Measurements from ENCODE around the gene CISD3.
A peak's percentile ranks its signal among the peaks of the same experiment; 100 is the strongest.

CISD3 gene

DNA sequence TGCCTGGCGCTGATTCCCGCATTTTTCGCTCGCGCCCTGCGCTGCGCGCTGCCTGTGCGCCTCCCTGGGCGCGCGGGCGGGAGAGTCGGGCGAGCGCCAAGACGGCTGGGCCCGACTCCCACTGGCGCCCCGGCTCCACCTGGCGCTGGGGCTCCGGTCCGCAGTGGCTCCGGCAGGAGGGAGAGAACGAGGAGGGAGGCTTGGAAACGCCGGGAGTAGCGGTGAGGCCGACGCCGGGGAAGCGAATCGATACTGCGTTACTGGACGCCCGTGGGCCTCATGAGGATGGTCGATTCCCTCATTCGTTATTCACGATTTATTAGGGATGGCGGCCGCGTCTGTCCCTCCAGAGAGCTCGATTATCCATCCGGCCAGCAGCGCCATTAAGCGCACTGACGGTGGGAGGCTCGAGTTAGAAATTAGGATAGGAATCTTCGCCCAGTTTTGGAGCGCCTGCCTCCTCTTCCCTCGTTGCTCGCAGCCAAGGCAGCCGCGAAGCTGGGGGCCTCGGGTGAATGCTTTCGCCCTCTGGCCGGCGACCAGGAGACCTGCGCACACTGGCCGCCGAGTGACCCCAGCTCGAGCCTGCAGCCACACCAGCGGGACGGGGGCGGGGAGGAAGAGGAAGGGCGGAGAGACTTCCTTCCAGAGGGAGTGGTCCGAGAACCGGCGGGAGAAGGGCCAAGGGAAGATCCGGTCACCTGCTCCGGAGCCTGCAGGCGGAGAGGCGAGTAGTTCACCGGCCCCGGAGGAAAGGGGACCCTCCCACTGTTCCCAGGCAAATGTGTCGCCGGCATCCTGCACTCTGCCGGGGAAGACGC lies 19.3 kb downstream of the CISD3 start:
- intact Hi-C loops (cut with DNase I), result loop anchor here (5.0 kb wide), 1 partner anchor 48 kb away; the partner anchor contains the start of gene PIP4K2B
- peak in 23 of 42 donors; percentile 28 to 69 (median 49) for DNase-seq

DNA sequence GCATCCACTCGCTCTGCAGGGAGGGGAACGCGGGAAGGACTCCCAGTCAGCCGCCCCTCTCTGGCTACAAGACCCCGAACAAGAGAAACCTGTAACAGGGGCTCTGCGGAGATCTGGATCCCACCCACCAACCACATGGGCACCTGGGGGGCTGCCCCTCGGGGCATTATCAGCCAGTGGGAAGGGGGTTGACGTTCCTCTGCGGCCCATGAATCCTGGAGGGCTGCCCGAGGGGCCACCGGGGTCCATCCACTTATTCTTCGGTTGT lies 19.8 kb downstream of the CISD3 start:
- DNase-seq, result no peak
- intact Hi-C loops (cut with DNase I), result no loop called here

DNA sequence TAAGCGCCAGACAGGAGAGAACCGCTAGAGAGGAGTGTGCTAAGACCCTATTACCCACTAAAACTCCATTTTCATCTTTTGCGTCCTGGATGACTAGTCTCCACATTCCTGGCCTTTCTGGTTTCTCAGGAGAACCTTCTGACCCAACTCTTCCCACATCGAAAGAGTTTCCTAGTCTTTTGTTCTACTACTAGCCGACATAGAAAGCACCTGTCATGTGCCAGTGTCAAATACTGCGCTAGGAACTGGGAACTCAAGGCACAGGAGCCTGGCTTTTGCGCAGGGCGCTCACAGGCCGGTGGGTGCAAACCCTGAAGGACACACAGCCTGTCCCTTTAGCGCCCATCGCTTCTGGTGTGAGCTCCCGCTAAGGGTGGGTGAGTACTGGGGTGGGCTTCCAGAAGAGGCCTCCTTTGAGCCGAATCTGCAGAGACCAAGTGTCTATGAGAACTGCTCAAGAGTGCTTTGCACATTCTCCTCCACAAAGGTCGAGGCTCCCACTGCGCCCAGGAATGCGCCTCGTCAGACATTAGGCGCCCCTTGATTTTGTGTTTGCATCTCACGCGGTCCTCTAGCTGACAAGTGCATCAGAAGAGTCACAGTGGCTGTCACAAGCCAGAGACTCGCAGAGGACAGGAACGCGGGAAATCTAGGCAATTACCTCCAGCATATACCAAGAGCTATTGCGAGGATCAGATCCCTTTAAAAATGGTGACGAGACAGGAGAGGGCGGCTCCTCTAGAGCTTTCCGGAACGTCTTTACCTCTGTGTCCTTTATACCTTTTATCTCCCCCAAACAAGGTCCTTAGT lies 20.4 kb downstream of the CISD3 start:
- peak in 6 of 42 donors; percentile 33 to 71 (median 49) for DNase-seq
- intact Hi-C loops (cut with DNase I), result no loop called here

DNA sequence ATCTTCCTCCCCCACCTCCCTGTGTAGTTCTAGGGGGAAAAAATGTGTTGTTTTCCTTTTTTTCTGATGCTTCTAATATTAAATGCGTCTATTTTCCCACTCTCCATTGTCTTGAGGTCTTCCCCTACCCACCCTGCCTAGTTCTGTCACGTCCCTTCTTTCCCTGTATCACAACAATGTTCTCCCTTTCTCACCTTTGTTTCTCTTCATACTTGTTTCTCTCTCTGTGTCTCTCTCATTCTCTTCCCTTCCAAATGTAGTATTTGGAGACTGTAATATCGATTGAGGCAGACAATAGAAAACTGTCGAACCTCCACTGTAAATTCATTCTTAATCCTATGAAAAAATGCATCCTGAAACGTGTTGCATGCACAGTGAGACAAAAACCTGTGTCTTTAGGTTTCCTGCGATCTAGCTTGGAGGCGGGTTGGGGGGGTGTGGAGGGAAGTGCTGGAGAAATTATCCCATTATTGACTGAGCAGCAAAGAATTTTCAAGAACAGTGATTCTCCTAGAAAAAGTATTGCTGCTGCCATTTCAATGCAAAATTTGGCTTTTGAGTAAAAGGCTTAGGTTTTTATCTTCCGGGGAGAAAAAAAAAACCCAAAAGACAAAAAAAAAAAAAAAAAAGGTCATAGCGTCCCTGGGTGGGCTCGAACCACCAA lies 21.1 kb downstream of the CISD3 start:
- intact Hi-C loops (cut with DNase I), result no loop called here
- peak in 2 of 42 donors; percentile 38 to 45 for DNase-seq

DNA sequence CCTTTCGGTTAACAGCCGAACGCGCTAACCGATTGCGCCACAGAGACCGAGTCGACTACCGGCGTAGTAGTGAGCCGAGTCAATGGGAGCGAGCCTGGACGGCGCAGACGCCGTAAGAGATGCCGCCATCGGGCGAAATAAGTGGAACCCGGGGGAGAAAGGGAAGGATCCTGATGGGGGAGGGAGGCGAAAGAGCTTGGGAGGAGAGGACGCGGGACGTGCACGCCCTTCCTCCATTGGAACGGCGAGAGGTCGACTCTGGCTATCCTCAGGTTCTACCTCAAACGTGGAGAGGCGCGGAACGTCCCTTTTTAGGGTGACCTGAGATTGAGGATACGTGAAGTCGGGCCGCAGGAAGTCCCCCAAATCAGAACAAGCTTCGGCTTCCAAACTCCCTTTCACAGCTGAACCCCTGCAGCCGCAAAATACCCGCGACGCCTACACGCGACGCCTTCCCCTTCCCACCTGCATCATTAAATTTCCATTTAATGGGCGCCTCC lies 21.7 kb downstream of the CISD3 start:
- peak; percentile 61 to 94 (median 85) for DNase-seq
- intact Hi-C loops (cut with DNase I), result no loop called here

DNA sequence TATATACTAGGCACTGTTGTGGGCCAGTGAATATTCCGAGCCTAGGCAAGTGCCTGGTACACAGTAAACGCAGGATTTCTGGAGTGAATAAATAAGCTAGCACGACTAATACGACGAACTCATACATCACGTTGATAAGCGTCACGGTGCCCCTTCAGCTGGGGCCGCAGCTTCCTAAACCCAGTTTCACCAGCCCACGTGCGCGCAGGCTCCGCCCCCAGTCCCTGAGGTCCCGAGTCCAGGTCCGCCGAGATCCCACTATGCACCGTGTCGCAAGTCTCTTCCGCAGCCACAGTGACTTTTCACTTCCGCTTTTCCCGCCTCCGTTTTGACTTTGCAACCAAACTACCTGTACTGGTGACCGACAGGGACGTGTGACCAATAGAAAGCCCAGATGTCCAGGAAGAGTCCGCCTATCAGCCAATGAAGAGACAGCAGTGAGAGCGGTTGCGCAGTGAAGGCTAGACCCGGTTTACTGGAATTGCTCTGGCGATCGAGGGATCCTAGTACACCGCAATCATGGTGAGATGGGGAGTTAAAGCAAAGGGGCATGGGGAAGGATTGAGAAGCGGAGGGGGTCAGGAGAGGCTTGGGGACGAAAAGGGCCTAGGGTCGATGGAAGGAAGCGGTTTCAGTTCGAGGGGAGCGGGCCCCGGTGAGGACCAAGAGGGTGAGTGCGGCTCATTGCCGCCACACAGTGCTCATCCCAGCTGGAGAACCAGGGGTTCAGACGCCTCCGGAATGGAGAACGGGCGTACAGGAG lies 22.3 kb downstream of the CISD3 start, which contains the start of gene PSMB3:
TSS of gene PSMB3 (plus strand) at position 434 of the 763 bp plus-strand sequence. CDS start at position 520, 86 bp downstream.
- DNase-seq, result peak; percentile 93 to 100 (median 99)
- intact Hi-C loops (cut with DNase I), result no loop called here

DNA sequence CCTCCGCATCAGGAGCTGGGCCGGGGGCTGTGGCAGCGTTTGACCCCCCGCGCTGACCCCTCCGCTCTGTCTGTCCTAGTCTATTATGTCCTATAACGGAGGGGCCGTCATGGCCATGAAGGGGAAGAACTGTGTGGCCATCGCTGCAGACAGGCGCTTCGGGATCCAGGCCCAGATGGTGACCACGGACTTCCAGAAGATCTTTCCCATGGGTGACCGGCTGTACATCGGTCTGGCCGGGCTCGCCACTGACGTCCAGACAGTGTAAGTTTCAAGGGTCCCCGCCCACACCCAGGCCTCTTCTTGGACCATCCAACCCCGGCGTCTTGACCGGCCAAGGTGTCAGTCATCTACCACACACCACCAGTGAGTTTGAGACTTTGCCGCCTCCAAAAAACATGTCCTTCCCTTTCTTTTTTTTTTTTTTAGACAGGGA lies 22.9 kb downstream of the CISD3 start:
- intact Hi-C loops (cut with DNase I), result no loop called here
- DNase-seq, result no peak

DNA sequence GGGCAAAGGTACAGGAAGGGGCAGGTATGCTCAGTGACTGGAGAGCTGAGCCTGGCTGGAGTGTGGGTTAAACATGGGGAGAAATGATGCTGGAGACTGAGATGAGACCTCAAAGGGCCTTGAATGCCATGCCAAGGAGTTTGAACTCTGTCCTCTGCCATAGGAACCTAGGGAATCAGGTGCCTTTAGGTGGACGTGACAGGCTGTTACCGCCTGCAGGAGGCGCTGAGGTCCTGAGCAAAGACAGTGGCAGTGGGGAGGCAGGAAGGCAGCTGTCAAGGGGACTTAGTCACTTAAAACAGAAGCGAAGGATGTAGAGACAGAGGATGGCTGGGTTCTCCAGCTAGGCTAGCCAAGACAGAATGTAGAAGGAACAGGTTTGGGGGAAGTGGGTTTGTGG lies 31.5 kb downstream of the CISD3 start:
- intact Hi-C loops (cut with DNase I), result no loop called here
- no peak for DNase-seq

DNA sequence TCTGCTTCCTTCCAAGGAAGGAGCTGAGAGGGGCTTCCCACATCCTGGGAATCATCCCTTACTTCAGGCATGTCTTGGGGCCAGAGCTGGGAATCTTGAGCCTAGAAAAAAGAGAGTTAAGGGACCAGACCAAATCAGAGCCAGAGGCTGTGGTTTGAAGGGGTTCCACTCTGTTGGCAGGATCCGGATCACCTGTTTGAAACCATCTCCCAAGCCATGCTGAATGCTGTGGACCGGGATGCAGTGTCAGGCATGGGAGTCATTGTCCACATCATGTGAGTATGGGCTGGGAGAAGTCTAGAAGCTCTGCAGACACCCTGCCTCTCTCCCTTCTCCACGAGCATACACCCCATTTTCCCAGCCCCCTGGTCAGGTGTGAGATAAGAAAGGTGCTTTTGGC lies 32.1 kb downstream of the CISD3 start:
- intact Hi-C loops (cut with DNase I), result no loop called here

DNA sequence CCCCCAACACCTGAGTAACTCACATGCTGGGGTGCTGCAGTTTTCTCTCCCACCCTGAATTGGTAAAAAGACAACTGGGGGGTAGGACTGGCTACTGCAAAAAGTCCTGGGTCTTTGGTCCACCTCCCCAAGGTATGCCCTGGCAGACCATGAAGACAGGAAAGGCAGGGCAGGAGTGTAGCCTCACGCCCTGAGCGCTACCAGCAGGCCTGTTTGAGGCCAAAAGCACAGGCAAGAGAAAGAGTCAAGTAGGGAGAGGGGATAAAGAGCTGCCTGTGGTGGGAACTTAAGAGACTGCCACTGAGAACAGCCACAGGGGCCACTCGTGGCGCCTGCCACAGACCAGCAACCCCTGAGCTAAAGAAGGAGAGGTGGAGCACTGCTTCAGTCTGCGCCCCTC lies 36.2 kb downstream of the CISD3 start:
- DNase-seq, result no peak
- intact Hi-C loops (cut with DNase I), result no loop called here

More for the DNA sequence above, 32.1 kb downstream of the CISD3 start:
- DNase-seq, result no peak

DNA sequence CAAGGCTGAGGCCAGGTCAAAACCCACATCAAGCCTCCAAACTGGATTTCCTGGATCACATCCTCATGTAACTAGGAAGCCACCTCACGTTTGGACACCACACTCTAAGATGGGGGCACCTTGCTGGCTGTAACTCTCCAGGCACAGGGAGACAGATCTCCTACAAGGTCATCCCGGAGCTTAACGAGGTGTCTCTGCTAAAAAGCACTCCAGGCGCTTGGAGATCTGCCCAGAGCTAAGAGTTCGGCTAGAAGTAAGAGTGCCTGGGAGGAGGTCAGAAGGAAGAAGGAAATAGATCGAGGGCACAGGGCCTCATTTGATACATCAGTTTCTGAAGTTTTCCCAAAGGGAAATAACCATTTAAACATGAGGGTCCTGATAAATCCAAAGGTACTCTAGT lies 38.3 kb downstream of the CISD3 start:
- intact Hi-C loops (cut with DNase I), result no loop called here
- DNase-seq, result no peak

DNA sequence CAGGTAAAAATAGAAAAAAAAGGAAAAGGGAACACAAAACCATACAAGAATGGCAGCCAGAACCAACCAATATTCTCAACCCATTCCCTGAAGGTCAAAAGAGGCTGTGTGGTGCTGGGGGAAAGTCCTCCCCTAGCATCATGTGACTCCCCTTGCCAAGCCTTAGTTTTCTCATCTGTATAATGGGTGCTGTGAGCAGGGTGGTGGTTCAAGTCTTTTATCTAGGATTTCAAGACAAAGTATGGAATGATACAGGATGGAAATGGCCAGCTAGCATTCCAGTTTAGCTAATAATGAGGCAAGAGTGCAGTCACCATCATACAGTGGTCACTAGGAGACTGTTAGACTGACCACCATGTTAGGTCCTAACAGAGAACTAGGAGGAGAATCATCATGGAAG lies 43.1 kb downstream of the CISD3 start:
- intact Hi-C loops (cut with DNase I), result no loop called here
- DNase-seq, result no peak

DNA sequence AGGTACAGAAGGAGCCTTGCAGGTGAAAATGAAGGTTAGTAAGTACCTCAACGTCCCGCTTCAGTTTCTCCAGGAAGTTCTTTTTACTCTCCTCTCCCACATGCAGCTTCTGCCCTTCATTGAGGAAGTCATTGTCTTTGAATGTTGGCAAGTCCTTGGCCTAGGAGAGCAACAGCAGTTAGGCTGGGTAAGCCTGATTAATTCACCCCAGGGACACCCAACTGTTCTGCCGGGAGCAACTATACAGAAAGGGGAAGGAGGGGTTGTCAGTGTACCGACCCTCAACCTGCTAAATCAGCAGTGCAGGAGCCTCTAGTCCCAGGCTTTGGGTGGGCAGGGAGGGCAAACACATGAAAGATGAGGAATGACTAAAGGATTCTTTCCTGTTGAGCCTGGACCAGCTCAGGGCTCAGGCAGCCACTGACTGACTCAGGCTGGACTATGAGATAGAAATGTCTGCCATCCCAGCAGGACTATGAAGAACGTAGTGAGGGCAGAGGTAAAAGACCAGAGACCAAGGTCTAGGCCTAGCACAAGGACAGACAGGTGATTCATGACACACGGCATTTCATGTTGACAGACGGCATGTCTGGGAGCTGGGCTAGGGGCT lies 47.6 kb downstream of the CISD3 start:
- DNase-seq, result no peak

DNA sequence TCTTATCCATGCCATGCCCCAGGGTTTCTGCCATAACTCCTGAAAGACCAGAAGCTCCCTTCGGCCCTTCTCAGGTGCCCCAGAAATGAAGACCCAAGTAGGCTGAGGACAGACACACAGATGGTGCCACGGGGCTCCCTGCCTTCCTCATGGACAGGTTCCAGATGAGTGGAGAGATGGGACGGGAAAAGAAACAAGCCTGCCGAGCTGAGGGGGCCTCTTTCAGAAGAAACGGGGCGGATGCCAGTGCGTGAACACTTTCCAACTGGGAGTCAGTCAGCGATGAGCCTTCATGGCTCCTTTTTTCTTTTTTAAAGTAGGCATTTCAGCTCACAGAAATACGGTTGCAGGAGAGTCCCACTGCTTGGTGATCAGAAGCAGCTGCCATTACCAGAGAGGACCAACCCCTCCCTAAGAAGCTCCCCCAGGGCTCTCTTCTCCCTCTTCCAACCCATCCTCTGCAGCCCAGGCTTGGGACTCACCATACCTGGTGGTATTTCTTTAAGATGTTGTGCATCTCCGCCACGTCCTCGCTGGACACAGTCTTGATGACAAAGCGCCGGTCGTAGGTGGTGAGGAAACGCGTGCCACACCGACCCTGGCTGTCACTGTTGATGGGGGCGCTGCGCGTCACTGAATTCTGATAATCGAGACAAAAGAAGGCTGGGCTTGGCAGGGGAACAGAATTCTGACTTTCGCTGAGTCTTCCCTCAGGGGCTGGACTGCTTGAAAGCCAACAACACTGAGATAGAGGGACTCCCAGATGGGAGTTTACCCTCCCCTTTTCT lies 50.0 kb downstream of the CISD3 start:
- no peak for DNase-seq
- intact Hi-C loops (cut with DNase I), result no loop called here

More for the DNA sequence above, 47.6 kb downstream of the CISD3 start:
- intact Hi-C loops (cut with DNase I), result no loop called here

DNA sequence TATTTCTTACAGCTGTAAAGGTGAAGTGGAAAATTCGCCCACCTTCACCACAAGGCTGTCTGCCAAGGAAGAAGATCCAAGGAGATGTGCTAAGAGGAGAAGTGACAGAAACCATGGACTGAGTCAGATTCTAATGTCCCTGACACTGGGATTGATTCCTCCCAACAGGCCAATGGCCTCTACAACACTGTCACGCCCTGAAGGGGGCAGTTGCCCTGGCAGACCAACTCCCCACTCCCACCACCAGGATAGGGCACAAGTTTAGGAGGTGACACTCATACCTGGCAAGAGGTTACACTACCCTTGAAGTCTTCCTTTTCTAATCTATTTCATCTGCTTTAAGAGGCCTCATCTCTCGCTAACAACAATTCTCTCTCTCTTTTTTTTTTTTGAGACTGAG lies 53.1 kb downstream of the CISD3 start:
- no peak for DNase-seq
- intact Hi-C loops (cut with DNase I), result no loop called here
